ENCODE results near the gene MAP4K2. TPM values are rescaled to one million over a fixed set of nuclear protein-coding genes. Genes with fewer than 3 reads are reported as not detected.

MAP4K2 gene
- total and polyA plus RNA-seq, 8 donors, result 19.3 to 48.2 (median 45.2) TPM

DNA sequence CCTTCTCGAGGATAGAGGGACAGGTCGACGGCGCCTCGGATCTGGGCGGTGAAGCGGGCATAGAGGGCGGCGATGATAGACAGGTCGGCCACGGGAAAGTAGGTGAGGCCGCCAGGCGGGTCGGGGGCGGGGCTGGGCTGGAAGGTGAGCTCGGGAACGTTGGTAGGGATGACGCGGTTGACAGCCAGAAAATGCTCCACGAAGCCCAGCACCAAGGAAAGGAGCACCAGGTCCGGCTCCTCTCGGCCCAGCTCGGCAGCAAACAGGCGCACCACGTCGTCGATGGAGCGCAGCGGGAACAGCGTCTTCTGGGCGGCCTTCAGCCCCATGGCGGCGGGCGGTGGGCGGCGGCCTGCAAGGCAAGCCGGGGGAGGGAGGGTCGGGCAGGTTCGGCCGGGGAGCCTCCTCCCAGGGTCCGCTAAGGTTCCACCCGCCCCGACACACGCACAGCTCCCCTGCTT, 6.8 kb upstream of the MAP4K2 start:
- peaks cover 6 to 20% of the 10 kb centered on the region in 2 donors for H3K4me1 ChIP-seq
- intact Hi-C loops (cut with DNase I), result no loop called here

DNA sequence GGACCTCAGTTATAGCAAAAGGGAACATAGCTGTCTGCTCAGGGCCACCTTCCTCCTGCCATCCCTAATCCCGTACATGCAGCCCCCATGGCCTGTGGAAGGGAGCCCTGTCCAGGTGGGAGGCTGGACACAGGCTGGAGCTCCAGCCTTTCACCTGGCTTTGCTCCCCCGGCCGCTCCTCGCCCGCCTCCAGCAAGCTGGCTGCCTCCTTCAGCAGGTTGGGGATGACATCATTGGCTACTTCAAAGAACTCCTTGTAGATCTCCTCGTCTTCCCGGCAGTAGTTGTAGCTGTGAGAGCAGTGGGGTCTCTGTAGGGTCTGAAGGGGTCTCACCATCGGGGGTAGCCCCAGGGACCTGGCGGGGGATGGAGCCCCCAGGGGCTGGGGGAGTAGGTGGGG, 2.5 kb upstream of the MAP4K2 start:
- Histone ChIP-seq H3K4me3 (no peak overlapping the region), H3K27me3 (no peaks in the 10 kb centered on the region), H3K4me1 (peaks cover 13 to 50% of the 10 kb centered on the region in 2 donors), H3K9me3 (no peaks in the 10 kb centered on the region), H3K36me3 (peaks cover 0 to 32% of the 10 kb centered on the region in 2 donors), H3K27ac (no peak overlapping the region)
- intact Hi-C loops (cut with DNase I), result no loop called here
- ATAC-seq, result no peak
- no peak for DNase-seq
- TF ChIP-seq, protein P1, sequence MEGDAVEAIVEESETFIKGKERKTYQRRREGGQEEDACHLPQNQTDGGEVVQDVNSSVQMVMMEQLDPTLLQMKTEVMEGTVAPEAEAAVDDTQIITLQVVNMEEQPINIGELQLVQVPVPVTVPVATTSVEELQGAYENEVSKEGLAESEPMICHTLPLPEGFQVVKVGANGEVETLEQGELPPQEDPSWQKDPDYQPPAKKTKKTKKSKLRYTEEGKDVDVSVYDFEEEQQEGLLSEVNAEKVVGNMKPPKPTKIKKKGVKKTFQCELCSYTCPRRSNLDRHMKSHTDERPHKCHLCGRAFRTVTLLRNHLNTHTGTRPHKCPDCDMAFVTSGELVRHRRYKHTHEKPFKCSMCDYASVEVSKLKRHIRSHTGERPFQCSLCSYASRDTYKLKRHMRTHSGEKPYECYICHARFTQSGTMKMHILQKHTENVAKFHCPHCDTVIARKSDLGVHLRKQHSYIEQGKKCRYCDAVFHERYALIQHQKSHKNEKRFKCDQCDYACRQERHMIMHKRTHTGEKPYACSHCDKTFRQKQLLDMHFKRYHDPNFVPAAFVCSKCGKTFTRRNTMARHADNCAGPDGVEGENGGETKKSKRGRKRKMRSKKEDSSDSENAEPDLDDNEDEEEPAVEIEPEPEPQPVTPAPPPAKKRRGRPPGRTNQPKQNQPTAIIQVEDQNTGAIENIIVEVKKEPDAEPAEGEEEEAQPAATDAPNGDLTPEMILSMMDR (IDR thresholded peaks at IDR 0.05), result no peak

More for the DNA sequence above, 6.8 kb upstream of the MAP4K2 start:
- no peaks in the 10 kb centered on the region for H3K9me3 ChIP-seq
- peak overlapping the region; percentile 77 to 91 for H3K4me3 ChIP-seq
- peak overlapping the region; percentile 17 to 65 for H3K27ac ChIP-seq
- DNase-seq (peak in 1 of 4 donors; percentile 41), ATAC-seq (peak; percentile 62)
- no peaks in the 10 kb centered on the region for H3K27me3 ChIP-seq
- TF ChIP-seq, protein P1 (IDR thresholded peaks at IDR 0.05), result no peak
- peaks cover 0 to 26% of the 10 kb centered on the region in 2 donors for H3K36me3 ChIP-seq

DNA sequence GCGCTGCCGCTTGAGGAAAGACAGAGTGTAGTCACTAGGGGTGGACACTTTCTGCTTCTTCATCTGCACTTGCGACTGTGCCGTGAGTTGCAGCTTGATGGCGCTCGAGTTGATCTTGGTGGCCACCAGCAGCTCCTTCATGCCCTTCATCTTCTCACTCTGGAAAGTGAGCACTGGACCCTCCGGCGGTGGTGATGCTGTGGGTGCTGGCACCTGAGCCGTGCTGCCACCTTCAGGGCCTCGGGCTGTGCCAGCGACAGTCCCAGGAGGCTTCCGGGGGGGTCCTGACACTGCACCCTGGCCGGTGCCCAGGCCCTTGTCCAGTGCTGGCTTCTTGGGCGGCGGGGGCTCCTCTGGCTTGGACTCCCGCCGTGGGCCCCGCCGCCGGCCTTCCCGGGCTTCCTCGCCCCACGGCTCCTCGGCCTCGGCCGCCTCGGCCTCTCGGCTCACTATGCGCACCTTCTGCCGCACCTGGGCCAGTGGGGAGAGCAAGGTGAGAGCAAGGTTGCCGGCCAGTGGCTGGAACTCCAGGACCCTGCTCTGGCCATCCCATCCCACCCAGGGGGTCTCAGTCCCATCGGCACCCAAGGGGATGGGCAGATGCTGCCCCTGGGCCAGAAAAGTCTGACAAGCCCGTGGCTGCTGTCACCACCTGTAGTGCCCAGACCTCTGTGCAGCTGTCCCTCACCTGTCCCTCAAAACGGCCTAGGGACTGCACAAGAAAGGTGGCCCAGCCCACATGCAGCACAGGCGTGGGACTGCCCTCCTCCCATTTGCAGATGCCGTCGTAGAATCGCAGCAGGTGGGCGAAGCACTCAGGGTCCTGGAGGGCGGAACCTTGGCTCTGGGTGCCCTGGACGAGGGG, 1.6 kb upstream of the MAP4K2 start:
- no peaks in the 10 kb centered on the region for H3K9me3 ChIP-seq
- H3K27me3 ChIP-seq, result no peaks in the 10 kb centered on the region
- peak overlapping the region in 1 of 2 donors; percentile 83 for H3K27ac ChIP-seq
- H3K36me3 ChIP-seq, result peaks cover 0 to 39% of the 10 kb centered on the region in 2 donors
- TF ChIP-seq, protein P1 (IDR thresholded peaks at IDR 0.05), result no peak
- DNase-seq, result no peak
- no peak overlapping the region for H3K4me3 ChIP-seq
- no peak for ATAC-seq
- intact Hi-C loops (cut with DNase I), result no loop called here
- H3K4me1 ChIP-seq, result peaks cover 12 to 51% of the 10 kb centered on the region in 2 donors

GRCh38 chr11:64803846-64804345, 882 bp upstream of the MAP4K2 start:
- peak; percentile 14 for ATAC-seq
- peak overlapping the region; percentile 51 to 65 for H3K4me3 ChIP-seq

More at GRCh38 chr11:64803846-64804345, 882 bp upstream of the MAP4K2 start:
- no peak for DNase-seq
- peaks cover 8 to 45% of the 10 kb centered on the region in 2 donors for H3K4me1 ChIP-seq
- no peaks in the 10 kb centered on the region for H3K27me3 ChIP-seq
- H3K9me3 ChIP-seq, result no peaks in the 10 kb centered on the region
- TF ChIP-seq, protein P1 (IDR thresholded peaks at IDR 0.05), result no peak
- peaks cover 0 to 46% of the 10 kb centered on the region in 2 donors for H3K36me3 ChIP-seq
- intact Hi-C loops (cut with DNase I), result no loop called here
- peak overlapping the region; percentile 68 to 83 for H3K27ac ChIP-seq

All from left lung (tissue), 10 donors.